AG09319 (cell line): ENCODE measurements around the gene PSMD14.
"Not testable (repeated sequence)": the region's sequence is repeated elsewhere in the genome, so short reads cannot be mapped to it uniquely, and the experiment has no call there.

ENCODE experiments used
- DNase-seq: peaks from one replicate; pipeline ENCODE4 v3.0.0-alpha.2; 2010; ENCODE audit warnings: low read depth; ENCODE audit errors: extremely low read depth
- CTCF ChIP-seq: IDR thresholded peaks from 2 replicates; pipeline ENCODE4 v1.5.1; 2011; ENCODE audit warnings: low read depth, mild to moderate bottlenecking, inconsistent platforms, low read length, moderate library complexity

Gene PSMD14

DNA sequence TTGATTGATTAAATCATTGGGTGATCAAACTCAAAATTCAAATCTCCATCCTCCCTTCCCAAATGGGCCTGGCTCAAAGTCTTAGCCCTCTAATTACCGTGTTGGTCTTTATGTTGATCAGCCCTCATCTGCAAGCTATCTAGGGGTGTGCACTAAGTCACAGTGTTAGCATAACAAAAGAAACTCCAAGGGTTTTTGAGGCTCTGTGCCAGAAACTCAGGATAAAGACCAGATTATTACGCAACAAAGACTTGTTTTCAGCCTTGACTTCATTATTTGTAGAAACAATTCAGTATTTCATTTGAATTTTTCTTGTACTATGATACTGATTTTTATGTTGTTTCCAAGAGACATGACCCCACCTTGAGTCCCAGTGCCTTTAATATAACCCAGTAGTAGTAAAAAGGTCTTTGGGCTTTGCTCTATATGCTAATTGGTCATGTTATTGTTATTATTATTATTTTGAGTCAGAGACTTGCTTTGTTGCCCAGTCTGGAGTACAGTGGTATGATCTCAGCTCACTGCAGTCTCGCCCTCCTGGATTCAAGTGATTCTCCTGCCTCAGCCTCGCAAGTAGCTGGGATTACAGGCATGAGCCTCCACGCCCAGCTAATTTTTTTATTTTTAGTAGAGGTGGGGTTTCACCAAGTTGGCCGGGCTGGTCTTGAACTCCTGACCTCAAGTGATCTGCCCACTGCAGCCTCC is 13.9 kb downstream of the PSMD14 start:
- no peak for DNase-seq
- TF ChIP-seq CTCF: no peak

DNA sequence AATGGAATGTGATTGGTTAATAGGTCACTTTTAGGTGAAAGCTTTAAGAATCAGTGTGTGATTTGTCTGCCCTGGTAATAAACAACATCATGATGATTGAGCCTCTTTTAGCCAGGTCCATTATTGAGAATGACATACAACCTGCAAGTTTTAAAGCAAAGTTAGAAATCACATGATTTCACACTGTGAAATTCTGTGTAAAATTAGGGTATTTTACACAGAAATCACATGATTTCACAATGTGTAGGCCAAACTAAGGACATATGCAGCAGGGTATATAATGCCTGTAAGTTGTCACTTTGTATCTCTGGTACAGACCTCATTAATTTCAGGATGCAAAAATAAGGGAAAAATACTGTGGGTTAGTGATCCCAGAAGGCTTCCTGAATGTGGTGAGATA is 16.7 kb downstream of the PSMD14 start:
- no peak for DNase-seq
- no peak for TF ChIP-seq CTCF

DNA sequence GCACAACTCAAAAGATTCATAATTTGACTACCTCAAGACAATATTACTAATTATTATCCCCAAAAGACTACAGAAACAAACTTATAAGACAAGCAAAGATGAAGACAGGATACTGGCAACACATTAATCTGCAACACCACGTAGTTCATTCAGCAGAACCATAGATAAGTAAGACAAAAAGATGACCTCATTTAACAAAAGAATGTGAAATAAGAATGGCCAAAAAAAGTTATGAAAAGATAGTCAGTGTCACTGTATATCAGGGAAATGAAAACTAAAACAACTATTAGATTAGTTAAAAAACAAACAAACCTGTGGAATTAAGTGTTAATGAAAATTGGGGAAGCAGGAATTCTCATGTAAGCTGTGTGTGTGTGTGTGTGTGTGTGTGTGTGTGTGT is 19.4 kb downstream of the PSMD14 start:
- no peak for DNase-seq
- no peak for TF ChIP-seq CTCF

- DNase-seq: no peak
- no peak for TF ChIP-seq CTCF
Observed at GRCh38 chr2:161332371-161332967, 24.2 kb downstream of the PSMD14 start.

DNA sequence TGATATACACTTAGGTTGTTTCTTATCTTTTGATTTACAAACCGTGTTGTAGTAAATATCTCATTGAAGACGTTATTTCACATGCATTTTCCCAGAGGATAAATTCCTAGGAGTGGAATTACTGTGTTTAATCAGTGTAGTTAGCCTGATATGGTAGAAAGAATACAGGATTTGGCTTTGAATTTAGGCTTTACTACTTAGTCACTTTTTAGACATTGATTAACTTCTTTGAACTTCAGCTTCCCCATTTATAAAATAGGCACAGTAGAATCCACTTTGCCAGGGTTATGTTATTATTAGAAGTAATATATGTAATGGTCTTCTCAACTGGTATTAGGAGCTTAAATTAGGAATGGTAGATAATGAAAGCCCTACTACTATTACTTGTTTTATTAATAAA is 27.4 kb downstream of the PSMD14 start:
- no peak for DNase-seq
- no peak for TF ChIP-seq CTCF

- TF ChIP-seq CTCF: no peak
- no peak for DNase-seq
Observed at GRCh38 chr2:161337247-161337646, 29.0 kb downstream of the PSMD14 start.

GRCh38 chr2:161339532-161339931 is 31.3 kb downstream of the PSMD14 start:
- not testable (repeated sequence) for DNase-seq

- not testable (repeated sequence) for DNase-seq
Observed at GRCh38 chr2:161340930-161341413, 32.7 kb downstream of the PSMD14 start.
